BLaER1 treated with 17β-estradiol and CSF1 and Interleukin-3, amounts not matched to agents 10 nM and 100 nM (cell line): ENCODE data around the gene ERV3-1.
A peak's percentile ranks its signal among the peaks of the same experiment; 100 is the strongest.
"Not testable (repeated sequence)": the region's sequence is repeated elsewhere in the genome, so short reads cannot be mapped to it uniquely, and the experiment has no call there.

ENCODE experiments used
- H3K27ac ChIP-seq, 11 experiments: shearing (Covaris generic); formaldehyde crosslinking; 2 replicates each; pipeline ENCODE4 v1.8.1; 2022
- H3K27me3 ChIP-seq, 11 experiments: shearing (Covaris generic); formaldehyde crosslinking; 2 replicates each; pipeline ENCODE4 v1.8.1; 2022
- H3K36me3 ChIP-seq, 11 experiments: shearing (Covaris generic); formaldehyde crosslinking; 2 replicates each; pipeline ENCODE4 v1.8.1; 2022
- H3K4me1 ChIP-seq, 10 experiments: shearing (Covaris generic); formaldehyde crosslinking; 2 replicates each; pipeline ENCODE4 v1.8.1; 2022
- H3K4me2 ChIP-seq, 11 experiments: shearing (Covaris generic); formaldehyde crosslinking; 2 replicates each; pipeline ENCODE4 v1.8.1; 2022
- H3K4me3 ChIP-seq, 10 experiments: shearing (Covaris generic); formaldehyde crosslinking; 2 replicates each; pipeline ENCODE4 v1.8.1; 2022
- H3K9ac ChIP-seq, 11 experiments: shearing (Covaris generic); formaldehyde crosslinking; 2 replicates each; pipeline ENCODE4 v1.8.1; 2022
- H3K9me3 ChIP-seq, 11 experiments: shearing (Covaris generic); formaldehyde crosslinking; replicated peaks in 1 of 11; 2 replicates each; pipeline ENCODE4 v1.8.1; 2022
- H4K20me1 ChIP-seq, 11 experiments: shearing (Covaris generic); formaldehyde crosslinking; 2 replicates each; pipeline ENCODE4 v1.8.1; 2022
- Cebpa-rat ChIP-seq, 11 experiments: shearing (Covaris generic); IDR thresholded peaks; 2 replicates each; pipeline ENCODE4 v1.8.1; 2022

ERV3-1 gene, protein sequence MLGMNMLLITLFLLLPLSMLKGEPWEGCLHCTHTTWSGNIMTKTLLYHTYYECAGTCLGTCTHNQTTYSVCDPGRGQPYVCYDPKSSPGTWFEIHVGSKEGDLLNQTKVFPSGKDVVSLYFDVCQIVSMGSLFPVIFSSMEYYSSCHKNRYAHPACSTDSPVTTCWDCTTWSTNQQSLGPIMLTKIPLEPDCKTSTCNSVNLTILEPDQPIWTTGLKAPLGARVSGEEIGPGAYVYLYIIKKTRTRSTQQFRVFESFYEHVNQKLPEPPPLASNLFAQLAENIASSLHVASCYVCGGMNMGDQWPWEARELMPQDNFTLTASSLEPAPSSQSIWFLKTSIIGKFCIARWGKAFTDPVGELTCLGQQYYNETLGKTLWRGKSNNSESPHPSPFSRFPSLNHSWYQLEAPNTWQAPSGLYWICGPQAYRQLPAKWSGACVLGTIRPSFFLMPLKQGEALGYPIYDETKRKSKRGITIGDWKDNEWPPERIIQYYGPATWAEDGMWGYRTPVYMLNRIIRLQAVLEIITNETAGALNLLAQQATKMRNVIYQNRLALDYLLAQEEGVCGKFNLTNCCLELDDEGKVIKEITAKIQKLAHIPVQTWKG

GRCh38 chr7:65006094-65006992 lies at the start of gene ERV3-1:
TSS of gene ERV3-1 (minus strand) at chr7:65006687. CDS start at chr7:64993026, 13,661 bp downstream.
- no peak for TF ChIP-seq Cebpa-rat (IDR thresholded peaks at IDR 0.05)
- Histone ChIP-seq H3K9ac (peak within 1 kb of the TSS; percentile 88 to 98 (median 95)), H3K27me3 (no peaks in the 10 kb centered on the region), H3K9me3 (peaks cover 39 to 51% (median 40%) of the 10 kb centered on the region in 11 experiments), H3K36me3 (peaks cover 37 to 41% (median 39%) of the 10 kb centered on the region in 11 experiments), H3K4me3 (peak within 1 kb of the TSS; percentile 79 to 98 (median 87)), H3K4me2 (peak within 1 kb of the TSS; percentile 77 to 93 (median 84)), H3K4me1 (peaks cover 11 to 35% (median 22%) of the 10 kb centered on the region in 10 experiments; a peak in 17 of 20 replicates), H3K27ac (peak within 1 kb of the TSS; percentile 86 to 98 (median 94)), H4K20me1 (peaks cover 0 to 5% (median 0%) of the 10 kb centered on the region in 11 experiments; a peak in 3 of 22 replicates)

GRCh38 chr7:65055786-65056185 lies 49.3 kb upstream of the ERV3-1 start:
- H3K4me3 ChIP-seq, H3K9me3 ChIP-seq, H3K27me3 ChIP-seq, H3K4me2 ChIP-seq, H3K9ac ChIP-seq, H3K4me1 ChIP-seq, H3K27ac ChIP-seq: not testable (repeated sequence)
- Histone ChIP-seq H3K36me3 (peaks cover 9 to 31% (median 16%) of the 10 kb centered on the region in 11 experiments; a peak in 19 of 22 replicates), H4K20me1 (peaks cover 0 to 11% (median 0%) of the 10 kb centered on the region in 11 experiments; a peak in 2 of 22 replicates)

DNA sequence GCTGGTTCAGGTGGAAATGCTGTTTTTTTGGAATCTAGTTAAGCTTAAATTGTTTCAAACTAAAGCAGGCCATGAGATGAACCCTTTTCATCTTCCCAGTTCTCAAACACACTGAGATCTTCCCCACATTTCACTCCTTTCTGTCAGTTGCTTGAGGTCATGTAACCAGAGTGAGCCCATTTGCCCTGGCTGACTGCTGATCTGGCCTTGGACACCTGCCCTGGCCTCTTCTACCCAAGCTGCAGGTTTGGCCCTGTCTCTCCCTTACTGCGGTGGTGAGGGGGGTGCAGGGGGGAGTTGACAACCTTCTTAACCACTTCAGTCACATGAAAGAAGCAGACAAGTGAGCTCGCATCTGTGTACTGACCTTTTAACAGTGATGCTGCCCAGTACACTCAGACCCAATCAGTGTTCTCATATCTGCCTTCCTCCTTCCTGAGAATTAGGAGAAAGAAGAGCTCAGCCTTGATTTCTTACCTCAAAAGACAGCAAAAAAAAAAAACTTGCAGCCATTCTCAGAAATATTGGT lies 48.0 kb upstream of the ERV3-1 start:
- not testable (repeated sequence) for H3K27ac ChIP-seq

GRCh38 chr7:65051654-65052053 lies 45.2 kb upstream of the ERV3-1 start:
- Histone ChIP-seq H4K20me1 (peaks cover 0 to 15% (median 0%) of the 10 kb centered on the region in 11 experiments; a peak in 3 of 22 replicates), H3K36me3 (peaks cover 5 to 37% (median 21%) of the 10 kb centered on the region in 11 experiments; a peak in 18 of 22 replicates), H3K9me3 (peaks cover 16 to 28% (median 22%) of the 10 kb centered on the region in 11 experiments)
- H3K4me1 ChIP-seq, H3K27me3 ChIP-seq, H3K4me2 ChIP-seq, H3K4me3 ChIP-seq, H3K27ac ChIP-seq, H3K9ac ChIP-seq: not testable (repeated sequence)

More for the DNA sequence above, 48.0 kb upstream of the ERV3-1 start:
- H3K9ac ChIP-seq, H3K27me3 ChIP-seq, H3K4me1 ChIP-seq, H3K4me3 ChIP-seq, H3K4me2 ChIP-seq: not testable (repeated sequence)
- Histone ChIP-seq H4K20me1 (peaks cover 0 to 11% (median 0%) of the 10 kb centered on the region in 11 experiments; a peak in 2 of 22 replicates), H3K36me3 (peaks cover 9 to 43% (median 25%) of the 10 kb centered on the region in 11 experiments; a peak in 21 of 22 replicates), H3K9me3 (peaks cover 10 to 21% (median 17%) of the 10 kb centered on the region in 11 experiments)

DNA sequence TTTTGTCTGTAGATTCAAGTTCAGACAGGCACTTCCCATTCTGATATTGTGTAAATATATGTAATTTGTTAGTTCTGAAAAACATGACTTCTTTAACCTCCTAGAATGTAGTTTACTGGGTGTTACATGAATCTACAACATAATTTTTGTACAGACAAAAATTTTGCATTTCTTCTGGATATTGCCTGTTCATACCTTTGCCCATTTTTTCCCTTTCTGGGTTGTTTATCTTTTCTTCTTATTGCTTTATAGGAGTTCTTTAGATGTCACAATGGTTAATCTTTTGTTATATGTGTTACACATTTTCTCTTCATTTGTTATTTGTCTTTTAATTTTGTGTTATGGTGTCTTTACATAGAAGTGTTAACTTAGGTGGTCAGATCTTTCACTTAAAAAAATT lies 44.7 kb upstream of the ERV3-1 start:
- H3K4me1 ChIP-seq, H3K4me3 ChIP-seq, H3K9ac ChIP-seq, H3K27ac ChIP-seq, H3K4me2 ChIP-seq, H3K27me3 ChIP-seq: not testable (repeated sequence)
- Histone ChIP-seq H3K36me3 (peaks cover 0 to 32% (median 16%) of the 10 kb centered on the region in 11 experiments; a peak in 17 of 22 replicates), H3K9me3 (peaks cover 16 to 26% (median 22%) of the 10 kb centered on the region in 11 experiments), H4K20me1 (peaks cover 0 to 17% (median 0%) of the 10 kb centered on the region in 11 experiments; a peak in 3 of 22 replicates)

DNA sequence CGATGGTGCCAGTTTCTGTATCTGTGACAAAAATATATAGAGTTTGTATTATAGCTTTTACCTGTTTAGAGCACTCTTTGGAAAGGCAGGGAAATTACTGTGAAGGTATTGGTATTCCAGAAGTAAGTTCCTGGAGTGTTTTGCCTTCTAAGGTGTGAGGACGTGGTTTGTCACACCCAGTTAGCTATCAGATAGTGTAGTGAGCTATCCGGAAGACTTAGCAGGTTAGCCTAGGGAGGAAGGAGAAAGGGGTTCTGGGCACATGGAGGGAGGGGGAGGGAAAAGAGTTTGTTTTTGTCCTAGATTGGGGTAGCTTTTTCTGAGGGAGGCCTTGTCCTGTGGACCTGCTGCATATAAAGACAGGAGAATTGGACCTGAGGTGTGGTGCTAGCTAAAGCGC lies 39.8 kb upstream of the ERV3-1 start:
- not testable (repeated sequence) for H3K27me3 ChIP-seq, H3K4me3 ChIP-seq, H3K27ac ChIP-seq, H3K4me1 ChIP-seq, H3K4me2 ChIP-seq, H3K9ac ChIP-seq
- H4K20me1 ChIP-seq = peaks cover 0 to 18% (median 0%) of the 10 kb centered on the region in 11 experiments; a peak in 3 of 22 replicates
- H3K9me3 ChIP-seq = peaks cover 16 to 25% (median 22%) of the 10 kb centered on the region in 11 experiments
- H3K36me3 ChIP-seq = peaks cover 10 to 45% (median 28%) of the 10 kb centered on the region in 11 experiments; a peak in 19 of 22 replicates

GRCh38 chr7:65045589-65045988 lies 39.1 kb upstream of the ERV3-1 start:
- not testable (repeated sequence) for H3K27me3 ChIP-seq, H3K9ac ChIP-seq, H3K4me2 ChIP-seq, H3K4me3 ChIP-seq, H3K27ac ChIP-seq, H3K4me1 ChIP-seq
- Histone ChIP-seq H4K20me1 (peaks cover 0 to 21% (median 0%) of the 10 kb centered on the region in 11 experiments; a peak in 4 of 22 replicates), H3K36me3 (peaks cover 9 to 44% (median 27%) of the 10 kb centered on the region in 11 experiments; a peak in 19 of 22 replicates), H3K9me3 (peaks cover 12 to 22% (median 16%) of the 10 kb centered on the region in 11 experiments)

DNA sequence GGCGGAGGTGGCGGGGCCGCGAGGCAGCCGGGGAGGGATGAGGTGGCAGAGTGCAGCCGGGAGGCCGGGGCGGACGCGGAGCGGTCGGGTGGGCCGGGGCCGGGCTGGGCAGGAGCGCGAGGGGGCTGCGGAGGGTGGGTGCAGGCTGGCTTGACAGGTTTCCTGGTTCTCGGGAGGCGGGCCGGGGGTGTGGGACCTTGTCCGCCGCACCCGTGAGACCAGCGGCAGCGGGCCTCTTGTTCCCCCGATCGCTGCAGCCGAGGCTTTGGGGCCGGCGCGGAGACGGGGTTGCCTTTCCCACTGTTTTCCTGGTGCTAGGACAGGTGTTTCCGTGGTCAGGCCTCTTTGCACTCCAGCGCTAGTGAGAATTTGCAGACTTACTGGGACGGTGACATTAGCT lies 32.3 kb upstream of the ERV3-1 start:
- peak overlapping the region; percentile 82 to 90 (median 87) for H3K9ac ChIP-seq
- not testable (repeated sequence) for H3K9me3 ChIP-seq, H3K27me3 ChIP-seq
- H3K4me3 ChIP-seq = peak overlapping the region; percentile 62 to 81 (median 74)
- H4K20me1 ChIP-seq = peaks cover 0 to 33% (median 0%) of the 10 kb centered on the region in 11 experiments; a peak in 8 of 22 replicates
- peak overlapping the region; percentile 65 to 90 (median 84); a peak in 21 of 22 replicates for H3K27ac ChIP-seq
- H3K4me1 ChIP-seq = peaks cover 21 to 32% (median 27%) of the 10 kb centered on the region in 10 experiments
- peak overlapping the region; percentile 74 to 91 (median 81) for H3K4me2 ChIP-seq
- H3K36me3 ChIP-seq = peaks cover 0 to 17% (median 2%) of the 10 kb centered on the region in 11 experiments; a peak in 14 of 22 replicates
